ENCODE results near the gene SEC14L6.
"Not testable (repeated sequence)": the region's sequence is repeated elsewhere in the genome, so short reads cannot be mapped to it uniquely, and the experiment has no call there.

SEC14L6 gene

GRCh38 chr22:30566125-30566524 is 19.6 kb upstream of the SEC14L6 start:
- no peak overlapping the region for H3K4me3 ChIP-seq (ENCODE audit: low read depth, low read length)
- TF ChIP-seq CTCF (IDR thresholded peaks at IDR 0.05; ENCODE audit: low read depth, low read length): no peak

- TF ChIP-seq CTCF (IDR thresholded peaks at IDR 0.05; ENCODE audit: low read depth, low read length): no peak
- no peak overlapping the region for H3K4me3 ChIP-seq (ENCODE audit: low read depth, low read length)
Observed at GRCh38 chr22:30565341-30565740, 18.8 kb upstream of the SEC14L6 start.

GRCh38 chr22:30564761-30565119 is 18.2 kb upstream of the SEC14L6 start:
- no peak for TF ChIP-seq CTCF (IDR thresholded peaks at IDR 0.05; ENCODE audit: low read depth, low read length)

GRCh38 chr22:30564045-30564760 is 17.7 kb upstream of the SEC14L6 start:
- no peak overlapping the region for H3K4me3 ChIP-seq (ENCODE audit: low read depth, low read length)
- TF ChIP-seq CTCF (IDR thresholded peaks at IDR 0.05; ENCODE audit: low read depth, low read length): no peak

More at GRCh38 chr22:30564761-30565119, 18.2 kb upstream of the SEC14L6 start:
- H3K4me3 ChIP-seq (ENCODE audit: low read depth, low read length): no peak overlapping the region

- no peak overlapping the region for H3K4me3 ChIP-seq (ENCODE audit: low read depth, low read length)
Observed at GRCh38 chr22:30562366-30562765, 15.8 kb upstream of the SEC14L6 start.

GRCh38 chr22:30561402-30562189 is 15.1 kb upstream of the SEC14L6 start:
- TF ChIP-seq CTCF (IDR thresholded peaks at IDR 0.05; ENCODE audit: low read depth, low read length): no peak
- H3K4me3 ChIP-seq (ENCODE audit: low read depth, low read length): no peak overlapping the region

More at GRCh38 chr22:30562366-30562765, 15.8 kb upstream of the SEC14L6 start:
- no peak for TF ChIP-seq CTCF (IDR thresholded peaks at IDR 0.05; ENCODE audit: low read depth, low read length)

- H3K4me3 ChIP-seq (ENCODE audit: low read depth, low read length): not testable (repeated sequence)
Observed at GRCh38 chr22:30560643-30561202, 14.2 kb upstream of the SEC14L6 start.
